Measurements from ENCODE around the gene MITF.

Gene MITF

DNA sequence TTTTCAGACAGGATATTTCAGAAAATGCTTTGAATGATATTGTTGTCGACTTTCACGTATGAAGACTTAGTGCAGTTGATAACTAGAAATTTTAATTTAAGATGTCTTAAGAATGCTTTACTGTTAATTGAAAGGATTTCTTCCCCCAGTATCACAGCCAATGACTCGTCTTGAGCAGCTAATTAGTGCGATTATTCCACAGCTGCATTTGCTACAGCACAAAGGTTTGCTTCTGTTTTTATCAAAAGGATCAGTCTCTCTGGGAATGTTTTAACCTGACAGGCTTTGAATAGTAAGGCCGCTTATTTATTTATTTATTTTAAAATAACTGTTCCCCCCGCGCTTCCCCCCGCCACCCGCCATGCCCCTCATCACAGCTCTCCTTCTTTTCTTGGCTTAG lies 136.8 kb downstream of the MITF start:
- Histone ChIP-seq H2AFZ (no peak overlapping the region), H3K4me2 (ENCODE audit: low read length) (no peak overlapping the region), H3K27me3 (ENCODE audit: control insufficient read depth, insufficient read depth, low read length) (no peaks in the 10 kb centered on the region), H3K36me3 (ENCODE audit: control insufficient read depth, insufficient read depth, low read length) (no peaks in the 10 kb centered on the region), H3K4me1 (peaks cover 3% of the 10 kb centered on the region), H3K27ac (no peak overlapping the region), H3K9me3 (ENCODE audit: control insufficient read depth, low read length) (no peaks in the 10 kb centered on the region), H3K4me3 (ENCODE audit: low read depth, low read length) (no peak overlapping the region), H3K9ac (no peak overlapping the region), H3K79me2 (peaks cover 4% of the 10 kb centered on the region)
- TF ChIP-seq, protein P1, sequence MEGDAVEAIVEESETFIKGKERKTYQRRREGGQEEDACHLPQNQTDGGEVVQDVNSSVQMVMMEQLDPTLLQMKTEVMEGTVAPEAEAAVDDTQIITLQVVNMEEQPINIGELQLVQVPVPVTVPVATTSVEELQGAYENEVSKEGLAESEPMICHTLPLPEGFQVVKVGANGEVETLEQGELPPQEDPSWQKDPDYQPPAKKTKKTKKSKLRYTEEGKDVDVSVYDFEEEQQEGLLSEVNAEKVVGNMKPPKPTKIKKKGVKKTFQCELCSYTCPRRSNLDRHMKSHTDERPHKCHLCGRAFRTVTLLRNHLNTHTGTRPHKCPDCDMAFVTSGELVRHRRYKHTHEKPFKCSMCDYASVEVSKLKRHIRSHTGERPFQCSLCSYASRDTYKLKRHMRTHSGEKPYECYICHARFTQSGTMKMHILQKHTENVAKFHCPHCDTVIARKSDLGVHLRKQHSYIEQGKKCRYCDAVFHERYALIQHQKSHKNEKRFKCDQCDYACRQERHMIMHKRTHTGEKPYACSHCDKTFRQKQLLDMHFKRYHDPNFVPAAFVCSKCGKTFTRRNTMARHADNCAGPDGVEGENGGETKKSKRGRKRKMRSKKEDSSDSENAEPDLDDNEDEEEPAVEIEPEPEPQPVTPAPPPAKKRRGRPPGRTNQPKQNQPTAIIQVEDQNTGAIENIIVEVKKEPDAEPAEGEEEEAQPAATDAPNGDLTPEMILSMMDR (IDR thresholded peaks at IDR 0.05) = no peak

DNA sequence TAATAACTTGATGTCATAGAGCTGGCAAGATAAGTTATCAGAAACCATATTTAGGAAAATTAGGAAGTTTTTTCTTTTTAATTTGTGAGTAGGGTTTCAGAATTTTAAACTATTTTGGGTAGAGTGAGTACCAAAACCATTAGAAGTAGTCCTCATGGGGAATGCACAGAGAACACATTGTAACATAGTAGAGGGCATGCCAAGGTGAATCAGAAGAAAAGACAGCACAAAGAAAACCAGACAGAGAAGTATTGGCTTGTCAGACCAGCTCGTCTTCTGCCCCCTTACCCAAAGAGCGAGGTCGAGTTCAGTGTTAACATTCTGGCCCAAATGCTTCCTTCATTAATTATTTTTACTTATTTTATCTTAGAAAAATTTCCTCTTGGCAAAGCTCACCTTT lies 139.0 kb downstream of the MITF start:
- Histone ChIP-seq H3K27me3 (ENCODE audit: control insufficient read depth, insufficient read depth, low read length) (no peaks in the 10 kb centered on the region), H3K4me1 (no peaks in the 10 kb centered on the region), H3K27ac (no peak overlapping the region), H3K9ac (no peak overlapping the region), H2AFZ (no peak overlapping the region), H3K4me3 (ENCODE audit: low read depth, low read length) (no peak overlapping the region), H3K4me2 (ENCODE audit: low read length) (no peak overlapping the region), H3K36me3 (ENCODE audit: control insufficient read depth, insufficient read depth, low read length) (no peaks in the 10 kb centered on the region), H3K79me2 (peaks cover 4% of the 10 kb centered on the region), H3K9me3 (ENCODE audit: control insufficient read depth, low read length) (no peaks in the 10 kb centered on the region)
- TF ChIP-seq, protein P1 (IDR thresholded peaks at IDR 0.05) = no peak

DNA sequence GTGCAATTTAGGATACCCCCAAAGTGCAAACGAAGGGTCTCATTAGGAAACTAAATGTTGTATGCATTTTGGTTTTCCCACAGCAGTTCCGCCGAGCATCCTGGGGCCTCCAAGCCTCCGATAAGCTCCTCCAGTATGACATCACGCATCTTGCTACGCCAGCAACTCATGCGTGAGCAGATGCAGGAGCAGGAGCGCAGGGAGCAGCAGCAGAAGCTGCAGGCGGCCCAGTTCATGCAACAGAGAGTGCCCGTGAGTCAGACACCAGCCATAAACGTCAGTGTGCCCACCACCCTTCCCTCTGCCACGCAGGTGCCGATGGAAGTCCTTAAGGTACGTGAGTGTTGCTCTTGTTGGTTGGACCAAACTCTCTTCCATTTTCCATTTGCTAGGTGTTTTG lies 139.8 kb downstream of the MITF start:
- Histone ChIP-seq H3K4me3 (ENCODE audit: low read depth, low read length) (no peak overlapping the region), H3K79me2 (peaks cover 4% of the 10 kb centered on the region), H3K27ac (no peak overlapping the region), H3K27me3 (ENCODE audit: control insufficient read depth, insufficient read depth, low read length) (no peaks in the 10 kb centered on the region), H3K4me2 (ENCODE audit: low read length) (no peak overlapping the region), H3K9me3 (ENCODE audit: control insufficient read depth, low read length) (no peaks in the 10 kb centered on the region), H2AFZ (no peak overlapping the region), H3K9ac (no peak overlapping the region), H3K4me1 (no peaks in the 10 kb centered on the region), H3K36me3 (ENCODE audit: control insufficient read depth, insufficient read depth, low read length) (no peaks in the 10 kb centered on the region)
- TF ChIP-seq, protein P1 (IDR thresholded peaks at IDR 0.05) = no peak

DNA sequence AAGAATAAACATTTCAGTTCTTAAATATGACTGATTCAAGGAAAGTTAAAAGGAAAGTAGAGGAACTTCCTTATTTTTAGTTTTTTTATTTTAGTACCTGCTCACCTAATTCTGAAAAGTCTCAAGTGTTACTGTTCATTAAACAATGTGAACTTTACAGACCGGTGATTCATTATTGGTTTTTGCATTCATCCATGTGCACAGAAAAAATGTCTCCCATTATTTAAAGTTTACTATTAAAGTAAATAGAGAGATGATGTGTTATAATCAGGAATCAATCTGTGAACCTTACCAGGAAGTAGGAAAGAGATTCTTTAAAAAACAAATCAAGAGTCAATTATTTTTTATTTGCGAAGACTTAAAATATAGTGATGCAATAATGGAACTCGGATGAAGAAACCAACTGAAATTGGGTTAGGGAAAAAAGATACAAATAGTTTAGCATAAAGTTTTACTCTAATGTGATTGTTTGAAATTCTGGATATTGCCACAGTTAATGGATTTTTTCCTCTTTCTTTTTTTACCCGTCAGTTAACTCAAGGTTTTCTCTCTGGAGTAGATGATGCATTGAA lies 140.9 kb downstream of the MITF start:
- no peak overlapping the region for H2AFZ ChIP-seq
- H3K4me3 ChIP-seq (ENCODE audit: low read depth, low read length) = no peak overlapping the region
- no peaks in the 10 kb centered on the region for H3K9me3 ChIP-seq (ENCODE audit: control insufficient read depth, low read length)
- H3K9ac ChIP-seq = no peak overlapping the region
- no peak overlapping the region for H3K4me2 ChIP-seq (ENCODE audit: low read length)
- peaks cover 4% of the 10 kb centered on the region for H3K79me2 ChIP-seq
- no peaks in the 10 kb centered on the region for H3K36me3 ChIP-seq (ENCODE audit: control insufficient read depth, insufficient read depth, low read length)
- H3K27me3 ChIP-seq (ENCODE audit: control insufficient read depth, insufficient read depth, low read length) = no peaks in the 10 kb centered on the region
- TF ChIP-seq, protein P1 (IDR thresholded peaks at IDR 0.05) = no peak
- H3K27ac ChIP-seq = no peak overlapping the region
- H3K4me1 ChIP-seq = no peaks in the 10 kb centered on the region

DNA sequence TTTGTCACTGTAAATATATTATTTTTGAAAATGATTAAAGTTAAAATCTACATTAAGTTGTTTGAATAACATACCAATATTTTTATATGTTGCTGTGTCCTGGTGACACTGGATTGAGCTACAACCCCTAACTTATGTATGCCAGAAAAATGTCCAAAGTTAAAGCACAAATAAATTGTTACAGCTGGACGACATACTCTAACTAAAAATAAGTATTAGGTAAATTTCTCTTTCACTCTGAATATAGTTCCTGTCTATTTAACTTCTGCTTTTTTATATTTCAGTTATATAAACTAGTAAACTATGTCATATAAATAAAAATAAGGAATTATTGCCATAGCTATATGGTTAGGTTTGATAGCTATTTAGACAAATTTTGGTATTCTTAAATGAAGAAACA lies 141.8 kb downstream of the MITF start:
- Histone ChIP-seq H3K27ac (no peak overlapping the region), H3K4me2 (ENCODE audit: low read length) (no peak overlapping the region), H3K79me2 (peaks cover 2% of the 10 kb centered on the region), H3K9me3 (ENCODE audit: control insufficient read depth, low read length) (no peaks in the 10 kb centered on the region), H2AFZ (no peak overlapping the region), H3K4me3 (ENCODE audit: low read depth, low read length) (no peak overlapping the region), H3K36me3 (ENCODE audit: control insufficient read depth, insufficient read depth, low read length) (no peaks in the 10 kb centered on the region), H3K9ac (no peak overlapping the region), H3K27me3 (ENCODE audit: control insufficient read depth, insufficient read depth, low read length) (no peaks in the 10 kb centered on the region), H3K4me1 (no peaks in the 10 kb centered on the region)
- TF ChIP-seq, protein P1 (IDR thresholded peaks at IDR 0.05) = no peak

Measured in parathyroid adenoma (tissue), 2 donors.